ENCODE measurements around the gene SUGP1. TPM values are rescaled to one million over a fixed set of nuclear protein-coding genes. Genes with fewer than 3 reads are reported as not detected.

The SUGP1 gene
- total RNA-seq, 8 experiments from 2014 or later = 27.6 to 66.0 (median 42.5) TPM

Other genes with a start within 250 kb of the SUGP1 start
- 10 to 100 TPM; 12.7 to 34.7 (median 17.6) TPM for gene TMEM161A, start 182.0 kb downstream of the SUGP1 start, total RNA-seq
- 1 to 10 TPM in 2 of 8 experiments, under 1 TPM in 5, not detected in 1; 0.20 to 2.5 (median 0.66) TPM for gene MEF2B, start 150.2 kb downstream of the SUGP1 start, total RNA-seq
- 10 to 100 TPM; 15.3 to 25.8 (median 19.8) TPM for gene BORCS8, start 128.4 kb downstream of the SUGP1 start, total RNA-seq
- 100 to 1,000 TPM in 2 of 8 experiments, 10 to 100 TPM in 6; 43.6 to 172 (median 88.6) TPM for gene RFXANK, start 128.3 kb downstream of the SUGP1 start, total RNA-seq
- 10 to 100 TPM in 4 of 8 experiments, 1 to 10 TPM in 4; 8.7 to 26.0 (median 11.8) TPM for gene NR2C2AP, start 117.1 kb downstream of the SUGP1 start, total RNA-seq
- gene NCAN, start 108.6 kb downstream of the SUGP1 start, total RNA-seq = 100 to 1,000 TPM in 1 of 8 experiments, 10 to 100 TPM in 6, 1 to 10 TPM in 1; 7.1 to 211 (median 27.4) TPM
- 1 to 10 TPM in 3 of 8 experiments, under 1 TPM in 5; 0.16 to 1.7 (median 0.78) TPM for gene TM6SF2, start 47.2 kb downstream of the SUGP1 start, total RNA-seq
- gene MAU2, start 320 bp upstream of the SUGP1 start, total RNA-seq = 10 to 100 TPM; 17.7 to 67.6 (median 27.4) TPM
- 10 to 100 TPM; 23.9 to 65.0 (median 39.6) TPM for gene GATAD2A, start 85.2 kb upstream of the SUGP1 start, total RNA-seq
- gene TSSK6, start 195.0 kb upstream of the SUGP1 start, total RNA-seq = 1 to 10 TPM in 7 of 8 experiments, under 1 TPM in 1; 0.92 to 3.2 (median 2.0) TPM
- gene NDUFA13, start 195.7 kb upstream of the SUGP1 start, total RNA-seq = 100 to 1,000 TPM; 323 to 522 (median 409) TPM
- 10 to 100 TPM in 1 of 8 experiments, 1 to 10 TPM in 7; 1.1 to 10.6 (median 4.2) TPM for gene YJEFN3, start 208.4 kb upstream of the SUGP1 start, total RNA-seq
- 1 to 10 TPM in 2 of 8 experiments, under 1 TPM in 6; 0.37 to 1.5 (median 0.90) TPM for gene CILP2, start 217.8 kb upstream of the SUGP1 start, total RNA-seq